SJSA1 (cell line): ENCODE measurements around the gene RNF111. TPM values are rescaled to one million over a fixed set of nuclear protein-coding genes. Genes with fewer than 3 reads are reported as not detected.
"Not testable (repeated sequence)": the region's sequence is repeated elsewhere in the genome, so short reads cannot be mapped to it uniquely, and the experiment has no call there.

Source experiments
- DNase-seq, 2 experiments: peaks; one replicate each; pipeline ENCODE4 v3.0.0-alpha.2; 2015 to 2020; ENCODE audit warnings: low spot score in 2 of 2, low read depth in 1 of 2
- H3K27ac ChIP-seq: fragments of 250-450 bp; sonication (Bioruptor Pico); 2 replicates; pipeline ENCODE4 v1.5.1; 2020; ENCODE audit warnings: mild to moderate bottlenecking, moderate library complexity
- H3K27me3 ChIP-seq: fragments of 250-450 bp; sonication (Bioruptor Pico); replicated peaks from 2 replicates; pipeline ENCODE4 v1.5.1; 2020; ENCODE audit warnings: mild to moderate bottlenecking, moderate library complexity
- H3K36me3 ChIP-seq: fragments of 250-450 bp; sonication (Bioruptor Pico); 2 replicates; pipeline ENCODE4 v1.5.1; 2020; ENCODE audit warnings: mild to moderate bottlenecking
- H3K4me1 ChIP-seq: fragments of 250-450 bp; sonication (Bioruptor Pico); replicated peaks from 2 replicates; pipeline ENCODE4 v1.6.1; 2021; ENCODE audit warnings: mild to moderate bottlenecking
- H3K4me3 ChIP-seq: fragments of 250-450 bp; sonication (Bioruptor Pico); 2 replicates; pipeline ENCODE4 v1.5.1; 2020; ENCODE audit warnings: mild to moderate bottlenecking
- H3K9me3 ChIP-seq: fragments of 250-450 bp; sonication (Bioruptor Pico); replicated peaks from 2 replicates; pipeline ENCODE4 v1.5.1; 2020; ENCODE audit warnings: mild to moderate bottlenecking
- total RNA-seq: library from RNA; depleted of rRNA; stranded (reverse); fragments of >200 nt; shearing (Covaris generic); gene quantifications from 2 replicates; pipeline ENCODE4 v1.2.3, GENCODE V29; 2014

Gene RNF111
- total RNA-seq, 1 experiment from 2014 or later, result 17.7 TPM

- no peak overlapping the region for H3K4me3 ChIP-seq
- no peak overlapping the region for H3K27ac ChIP-seq
- no peaks in the 10 kb centered on the region for H3K27me3 ChIP-seq
- peaks cover 6% of the 10 kb centered on the region; the same call in 1 of the 2 replicates for H3K4me1 ChIP-seq
- no peaks in the 10 kb centered on the region for H3K36me3 ChIP-seq
- DNase-seq, result no peak
- H3K9me3 ChIP-seq, result no peaks in the 10 kb centered on the region
Measured at GRCh38 chr15:58981808-58982475, 5.5 kb upstream of the RNF111 start.

- Histone ChIP-seq H3K27ac (no peak overlapping the region), H3K4me1 (peaks cover 8% of the 10 kb centered on the region; the same call in 1 of the 2 replicates), H3K4me3 (no peak overlapping the region), H3K27me3 (no peaks in the 10 kb centered on the region), H3K36me3 (peaks cover 5% of the 10 kb centered on the region; the same call in 1 of the 2 replicates), H3K9me3 (no peaks in the 10 kb centered on the region)
- DNase-seq, result no peak
Measured at GRCh38 chr15:58983261-58983660, 4.2 kb upstream of the RNF111 start.

GRCh38 chr15:58985443-58985842 is 2.0 kb upstream of the RNF111 start:
- H3K27me3 ChIP-seq, result no peaks in the 10 kb centered on the region

GRCh38 chr15:58987036-58987435 is 427 bp upstream of the RNF111 start:
- Histone ChIP-seq H3K4me3 (peak overlapping the region; percentile 87), H3K27me3 (no peaks in the 10 kb centered on the region), H3K9me3 (no peaks in the 10 kb centered on the region), H3K36me3 (peaks cover 11% of the 10 kb centered on the region), H3K27ac (no peak overlapping the region), H3K4me1 (peaks cover 4% of the 10 kb centered on the region; the same call in 1 of the 2 replicates)
- DNase-seq, result no peak

More at GRCh38 chr15:58985443-58985842, 2.0 kb upstream of the RNF111 start:
- Histone ChIP-seq H3K27ac (no peak overlapping the region), H3K9me3 (no peaks in the 10 kb centered on the region), H3K36me3 (peaks cover 6% of the 10 kb centered on the region; the same call in 1 of the 2 replicates), H3K4me3 (no peak overlapping the region), H3K4me1 (peaks cover 8% of the 10 kb centered on the region; the same call in 1 of the 2 replicates)
- DNase-seq, result no peak

GRCh38 chr15:58988006-58988785 is 733 bp downstream of the RNF111 start:
- peak in 1 of 2 experiments; percentile 57 for DNase-seq

GRCh38 chr15:58992181-58992580 is 4.7 kb downstream of the RNF111 start:
- no peak overlapping the region for H3K27ac ChIP-seq

More at GRCh38 chr15:58988006-58988785, 733 bp downstream of the RNF111 start:
- H3K27ac ChIP-seq, result peak overlapping the region; percentile 21; the same call in 1 of the 2 replicates
- H3K27me3 ChIP-seq, result no peaks in the 10 kb centered on the region
- H3K4me3 ChIP-seq, result peak overlapping the region; percentile 87
- peaks cover 11% of the 10 kb centered on the region for H3K36me3 ChIP-seq
- no peaks in the 10 kb centered on the region for H3K9me3 ChIP-seq
- peaks cover 4% of the 10 kb centered on the region; the same call in 1 of the 2 replicates for H3K4me1 ChIP-seq

GRCh38 chr15:58994906-58995453 is 7.5 kb downstream of the RNF111 start:
- H3K9me3 ChIP-seq, result no peaks in the 10 kb centered on the region
- no peak overlapping the region for H3K27ac ChIP-seq
- no peak for DNase-seq
- no peaks in the 10 kb centered on the region for H3K27me3 ChIP-seq
- H3K4me1 ChIP-seq, result no peaks in the 10 kb centered on the region
- no peak overlapping the region for H3K4me3 ChIP-seq
- peaks cover 12% of the 10 kb centered on the region for H3K36me3 ChIP-seq

More at GRCh38 chr15:58992181-58992580, 4.7 kb downstream of the RNF111 start:
- Histone ChIP-seq H3K4me1 (no peaks in the 10 kb centered on the region), H3K27me3 (no peaks in the 10 kb centered on the region), H3K9me3 (no peaks in the 10 kb centered on the region), H3K4me3 (no peak overlapping the region), H3K36me3 (peaks cover 19% of the 10 kb centered on the region)
- DNase-seq, result no peak

GRCh38 chr15:58999694-59000093 is 12.2 kb downstream of the RNF111 start:
- no peaks in the 10 kb centered on the region for H3K9me3 ChIP-seq
- H3K36me3 ChIP-seq, result peaks cover 22% of the 10 kb centered on the region
- DNase-seq, result no peak
- no peak overlapping the region for H3K27ac ChIP-seq
- H3K4me1 ChIP-seq, result no peaks in the 10 kb centered on the region
- no peak overlapping the region for H3K4me3 ChIP-seq
- no peaks in the 10 kb centered on the region for H3K27me3 ChIP-seq

GRCh38 chr15:59000251-59000650 is 12.8 kb downstream of the RNF111 start:
- peaks cover 17% of the 10 kb centered on the region for H3K36me3 ChIP-seq
- H3K27ac ChIP-seq, H3K9me3 ChIP-seq, H3K27me3 ChIP-seq, DNase-seq, H3K4me1 ChIP-seq, H3K4me3 ChIP-seq: not testable (repeated sequence)

GRCh38 chr15:59001946-59002345 is 14.5 kb downstream of the RNF111 start:
- Histone ChIP-seq H3K9me3 (no peaks in the 10 kb centered on the region), H3K4me1 (no peaks in the 10 kb centered on the region), H3K27me3 (no peaks in the 10 kb centered on the region), H3K36me3 (peaks cover 27% of the 10 kb centered on the region), H3K4me3 (no peak overlapping the region), H3K27ac (no peak overlapping the region)
- DNase-seq, result no peak

GRCh38 chr15:59002418-59002859 is 15.0 kb downstream of the RNF111 start:
- H3K4me3 ChIP-seq, result no peak overlapping the region
- H3K9me3 ChIP-seq, result no peaks in the 10 kb centered on the region
- peaks cover 27% of the 10 kb centered on the region for H3K36me3 ChIP-seq
- H3K4me1 ChIP-seq, result no peaks in the 10 kb centered on the region
- no peaks in the 10 kb centered on the region for H3K27me3 ChIP-seq
- DNase-seq, result no peak
- H3K27ac ChIP-seq, result no peak overlapping the region

GRCh38 chr15:59005579-59005978 is 18.1 kb downstream of the RNF111 start:
- no peaks in the 10 kb centered on the region for H3K27me3 ChIP-seq
- no peaks in the 10 kb centered on the region for H3K9me3 ChIP-seq
- no peak for DNase-seq

GRCh38 chr15:59008086-59008485 is 20.6 kb downstream of the RNF111 start:
- peaks cover 18% of the 10 kb centered on the region for H3K36me3 ChIP-seq
- H3K4me1 ChIP-seq, result no peaks in the 10 kb centered on the region
- no peak overlapping the region for H3K4me3 ChIP-seq
- H3K9me3 ChIP-seq, result no peaks in the 10 kb centered on the region
- no peak overlapping the region for H3K27ac ChIP-seq
- DNase-seq, result no peak
- no peaks in the 10 kb centered on the region for H3K27me3 ChIP-seq

More at GRCh38 chr15:59005579-59005978, 18.1 kb downstream of the RNF111 start:
- H3K36me3 ChIP-seq, result peaks cover 27% of the 10 kb centered on the region
- H3K4me3 ChIP-seq, result no peak overlapping the region
- H3K4me1 ChIP-seq, result no peaks in the 10 kb centered on the region
- H3K27ac ChIP-seq, result no peak overlapping the region
